ENCODE results near the gene CTBP2.

- TF ChIP-seq CTCF (IDR thresholded peaks at IDR 0.05) (no peak), POLR2A (IDR thresholded peaks at IDR 0.05) (no peak), POLR2AphosphoS5 (IDR thresholded peaks at IDR 0.05) (no peak)
Measured at GRCh38 chr10:125011926-125012705, 148.2 kb downstream of the CTBP2 start.

All from stomach (tissue), 4 donors.